HL-60/S4 treated with phorbol 12-myristate 13-acetate at 8.2 ng/mL for 4 days and 3 days (cell line): ENCODE results near the gene CD247.
"Not testable (repeated sequence)": the region's sequence is repeated elsewhere in the genome, so short reads cannot be mapped to it uniquely, and the experiment has no call there.

Experiments
- in situ Hi-C: fragments of 300-500 bp; cut with MboI; formaldehyde crosslinking; loops from 2 replicates; pipeline ENCODE4 v1.15.0; 2022; ENCODE audit warnings: low sequenced_read_pairs

The CD247 gene

GRCh38 chr1:167518331-167518700 lies at the start of gene CD247:
Gene CD247, minus strand, starts transcription at chr1:167518529. Its CDS starts 64 bp downstream, at chr1:167518465.
- in situ Hi-C loops = no loop called here

GRCh38 chr1:167567663-167568062 lies 49.3 kb upstream of the CD247 start:
- in situ Hi-C loops = no loop called here

- in situ Hi-C loops = no loop called here
Observed at GRCh38 chr1:167566766-167567165, 48.4 kb upstream of the CD247 start.

- in situ Hi-C loops = no loop called here
Observed at GRCh38 chr1:167565922-167566321, 47.6 kb upstream of the CD247 start.

- in situ Hi-C loops = no loop called here
Observed at GRCh38 chr1:167564612-167565270, 46.4 kb upstream of the CD247 start.

GRCh38 chr1:167563579-167564246 lies 45.4 kb upstream of the CD247 start:
- in situ Hi-C loops = no loop called here

GRCh38 chr1:167562702-167563101 lies 44.4 kb upstream of the CD247 start:
- in situ Hi-C loops = no loop called here

- in situ Hi-C loops = no loop called here
Observed at GRCh38 chr1:167561753-167562152, 43.4 kb upstream of the CD247 start.

GRCh38 chr1:167555971-167556714 lies 37.8 kb upstream of the CD247 start:
- in situ Hi-C loops = no loop called here

GRCh38 chr1:167555072-167555471 lies 36.7 kb upstream of the CD247 start:
- in situ Hi-C loops = not testable (repeated sequence)

- in situ Hi-C loops = no loop called here
Observed at GRCh38 chr1:167554028-167554779, 35.9 kb upstream of the CD247 start.

- in situ Hi-C loops = no loop called here
Observed at GRCh38 chr1:167553136-167554027, 35.1 kb upstream of the CD247 start, which contains the start of gene CREG1. Gene CREG1, minus strand, starts transcription at chr1:167553762.

- in situ Hi-C loops = no loop called here
Observed at GRCh38 chr1:167551362-167551761, 33.0 kb upstream of the CD247 start.

GRCh38 chr1:167548059-167548932 lies 30.0 kb upstream of the CD247 start:
- in situ Hi-C loops = loop anchor here (25.0 kb wide), 2 partner anchors 286 to 486 kb away; no protein-coding TSS in a partner anchor

GRCh38 chr1:167546935-167547334 lies 28.6 kb upstream of the CD247 start:
- in situ Hi-C loops = loop anchor here (25.0 kb wide), 2 partner anchors 285 to 485 kb away; no protein-coding TSS in a partner anchor

GRCh38 chr1:167545349-167545748 lies 27.0 kb upstream of the CD247 start:
- in situ Hi-C loops = loop anchor here (25.0 kb wide), 2 partner anchors 283 to 483 kb away; no protein-coding TSS in a partner anchor

- in situ Hi-C loops = loop anchor here (25.0 kb wide), 2 partner anchors 282 to 482 kb away; no protein-coding TSS in a partner anchor
Observed at GRCh38 chr1:167544447-167545093, 26.2 kb upstream of the CD247 start.
